Breast epithelium (tissue), 4 donors: ENCODE data around the gene PPOX. TPM values are rescaled to one million over a fixed set of nuclear protein-coding genes. Genes with fewer than 3 reads are reported as not detected.

Experiments used
- DNase-seq, 2 donors: peaks; one replicate each; pipeline ENCODE4 v3.0.0-alpha.2; 2019; ENCODE audit warnings: low spot score in 2 of 2
- H3K27ac ChIP-seq, 2 donors: fragments of 200-600 bp; sonication (generic) in 1 of 2; one replicate each; pipeline ENCODE4 v1.5.1; 2016 to 2019; ENCODE audit warnings: mild to moderate bottlenecking in 1 of 2
- H3K27me3 ChIP-seq, 2 donors: fragments of 200-600 bp; sonication (generic) in 1 of 2; one replicate each; pipeline versions ENCODE4 v1.5.1 to v1.6.0; 2017 to 2019; ENCODE audit warnings: control low read depth in 1 of 2, mild to moderate bottlenecking in 1 of 2
- H3K36me3 ChIP-seq: fragments of 200-600 bp; one replicate; pipeline ENCODE4 v1.5.1; 2019
- H3K4me1 ChIP-seq, 2 donors: fragments of 200-600 bp; sonication (generic); one replicate each; pipeline ENCODE4 v1.5.1; 2016 to 2019; ENCODE audit warnings: control low read depth in 1 of 2
- H3K4me3 ChIP-seq, 3 donors: fragments of 200-600 bp; sonication (generic); 1 replicate in 2 of 3; 2 replicates in 1 of 3; pipeline ENCODE4 v1.5.1; 2016 to 2019; ENCODE audit warnings: mild to moderate bottlenecking in 3 of 3, moderate library complexity in 2 of 3
- H3K9me3 ChIP-seq, 2 donors: fragments of 200-600 bp; sonication (generic) in 1 of 2; one replicate each; pipeline ENCODE4 v1.5.1; 2016 to 2019; ENCODE audit warnings: control low read depth in 1 of 2
- CTCF ChIP-seq, 3 donors: fragments of 450-650 bp; IDR thresholded peaks; one replicate each; pipeline ENCODE4 v1.5.1; 2016 to 2017; ENCODE audit warnings: antibody characterized with exemption in 3 of 3, mild to moderate bottlenecking in 3 of 3, moderate library complexity in 3 of 3
- POLR2A ChIP-seq: fragments of 450-650 bp; IDR thresholded peaks from one replicate; pipeline ENCODE4 v1.6.1; 2016; ENCODE audit warnings: antibody characterized with exemption, mild to moderate bottlenecking, moderate library complexity
- POLR2AphosphoS5 ChIP-seq, 3 donors: sonication (generic); formaldehyde crosslinking; IDR thresholded peaks; one replicate each; pipeline ENCODE4 v1.6.1; 2017; ENCODE audit warnings: antibody characterized with exemption in 3 of 3
- intact Hi-C: fragments of 100-400 bp; cut with DNase I; formaldehyde crosslinking; loops from one replicate; pipeline ENCODE4 v1.15.1; 2023; ENCODE audit warnings: low total_unique reads
- total RNA-seq, 3 donors: library from RNA; depleted of rRNA; stranded (reverse); fragments of >200 nt; gene quantifications; one replicate each; pipeline ENCODE4 v1.1.0, GENCODE V29; 2016

Gene PPOX
- total RNA-seq, 3 donors from 2014 or later: 19.5 to 26.8 (median 25.2) TPM

- Histone ChIP-seq H3K36me3 (no peaks in the 10 kb centered on the region), H3K27me3 (no peaks in the 10 kb centered on the region), H3K4me3 (peak overlapping the region; percentile 82 to 84 (median 84)), H3K27ac (peak overlapping the region; percentile 96), H3K4me1 (peaks cover 0 to 15% of the 10 kb centered on the region in 2 donors), H3K9me3 (no peaks in the 10 kb centered on the region)
- no peak for DNase-seq
- no peak for TF ChIP-seq POLR2AphosphoS5 (IDR thresholded peaks at IDR 0.05)
- no peak for TF ChIP-seq POLR2A
- no peak for TF ChIP-seq CTCF (IDR thresholded peaks at IDR 0.05)
- intact Hi-C loops: no loop called here
Observed at GRCh38 chr1:161131523-161132409, 34.5 kb upstream of the PPOX start.

- Histone ChIP-seq H3K27ac (peak within 1 kb of the TSS; percentile 96), H3K36me3 (no peaks in the 10 kb centered on the region), H3K27me3 (no peaks in the 10 kb centered on the region), H3K4me1 (peaks cover 0 to 15% of the 10 kb centered on the region in 2 donors), H3K4me3 (peak within 1 kb of the TSS; percentile 82 to 84 (median 84)), H3K9me3 (no peaks in the 10 kb centered on the region)
- intact Hi-C loops: no loop called here
- TF ChIP-seq POLR2AphosphoS5 (IDR thresholded peaks at IDR 0.05) (peak; percentile 76 to 88 (median 88)), CTCF (IDR thresholded peaks at IDR 0.05) (no peak), POLR2A (peak; percentile 20)
- DNase-seq: peak; percentile 92 to 96
Observed at GRCh38 chr1:161132410-161133219, 33.6 kb upstream of the PPOX start, which contains the start of gene DEDD. TSS of gene DEDD (minus strand) at chr1:161132667. CDS start at chr1:161124462, 8,205 bp downstream.

- H3K4me3 ChIP-seq: peak overlapping the region; percentile 82 to 84 (median 84)
- intact Hi-C loops: no loop called here
Observed at GRCh38 chr1:161133220-161133740, 32.9 kb upstream of the PPOX start.

GRCh38 chr1:161137881-161138280 lies 28.3 kb upstream of the PPOX start:
- Histone ChIP-seq H3K27ac (no peak overlapping the region), H3K4me1 (peaks cover 0 to 6% of the 10 kb centered on the region in 2 donors), H3K36me3 (no peaks in the 10 kb centered on the region), H3K9me3 (no peaks in the 10 kb centered on the region), H3K27me3 (no peaks in the 10 kb centered on the region), H3K4me3 (no peak overlapping the region)
- TF ChIP-seq POLR2A (no peak), CTCF (IDR thresholded peaks at IDR 0.05) (no peak), POLR2AphosphoS5 (IDR thresholded peaks at IDR 0.05) (no peak)
- intact Hi-C loops: no loop called here
- no peak for DNase-seq

More at GRCh38 chr1:161133220-161133740, 32.9 kb upstream of the PPOX start:
- Histone ChIP-seq H3K27ac (peak overlapping the region; percentile 96), H3K9me3 (no peaks in the 10 kb centered on the region), H3K4me1 (peaks cover 0 to 15% of the 10 kb centered on the region in 2 donors), H3K27me3 (no peaks in the 10 kb centered on the region), H3K36me3 (no peaks in the 10 kb centered on the region)
- no peak for TF ChIP-seq POLR2A
- TF ChIP-seq CTCF (IDR thresholded peaks at IDR 0.05): no peak
- TF ChIP-seq POLR2AphosphoS5 (IDR thresholded peaks at IDR 0.05): no peak
- no peak for DNase-seq
